NCI-H2029 (cell line): ENCODE results near the gene DGAT2.

Experiments
- DNase-seq: peaks from one replicate; lab custom pipeline; 2025; lab: John Stamatoyannopoulos, UW

The DGAT2 gene

GRCh38 chr11:75827562-75827961 is 59.0 kb downstream of the DGAT2 start:
- no peak for DNase-seq

- DNase-seq: no peak
These were observed 63.4 kb downstream of the DGAT2 start for GRCh38 chr11:75831915-75832502.

GRCh38 chr11:75834728-75835127 is 66.2 kb downstream of the DGAT2 start:
- no peak for DNase-seq

GRCh38 chr11:75836417-75836816 is 67.8 kb downstream of the DGAT2 start:
- no peak for DNase-seq

- DNase-seq: no peak
These were observed 71.3 kb downstream of the DGAT2 start for GRCh38 chr11:75839851-75840250.

- no peak for DNase-seq
These were observed 71.9 kb downstream of the DGAT2 start for GRCh38 chr11:75840522-75840921.

- DNase-seq: no peak
These were observed 73.2 kb downstream of the DGAT2 start for GRCh38 chr11:75841739-75842138.

- no peak for DNase-seq
These were observed 76.7 kb downstream of the DGAT2 start for GRCh38 chr11:75845324-75845723.

- DNase-seq: no peak
These were observed 81.3 kb downstream of the DGAT2 start for GRCh38 chr11:75849894-75850293.

GRCh38 chr11:75850787-75851186 is 82.2 kb downstream of the DGAT2 start:
- no peak for DNase-seq
